Lung (tissue), 12 donors: ENCODE measurements around the gene SLC38A5. TPM values are rescaled to one million over a fixed set of nuclear protein-coding genes. Genes with fewer than 3 reads are reported as not detected.

ENCODE experiments used
- ATAC-seq: fragments of 200-7000 bp; cut with Tn5 transposase; one replicate; pipeline ENCODE4 v1.9.1; 2020; ENCODE audit warnings: moderate number of reproducible peaks; ENCODE audit not compliant: insufficient read depth, low FRiP score
- DNase-seq, 3 donors: peaks; one replicate each; pipeline ENCODE4 v3.0.0-alpha.2; 2013 to 2017
- H3K27ac ChIP-seq, 2 donors: one replicate each; pipeline ENCODE4 v1.5.1; 2013; ENCODE audit warnings: mild to moderate bottlenecking in 2 of 2, moderate library complexity in 2 of 2, control low read depth in 1 of 2, inconsistent platforms in 1 of 2, low read depth in 1 of 2, low read length in 1 of 2
- H3K27me3 ChIP-seq, 3 donors: one replicate each; pipeline ENCODE4 v1.5.1; 2013; ENCODE audit warnings: low read length in 2 of 3; ENCODE audit not compliant: control insufficient read depth in 3 of 3, insufficient read depth in 3 of 3
- H3K36me3 ChIP-seq, 4 donors: one replicate each; pipeline ENCODE4 v1.5.1; 2013; ENCODE audit warnings: low read length in 4 of 4, mild to moderate bottlenecking in 1 of 4, moderate library complexity in 1 of 4; ENCODE audit not compliant: control insufficient read depth in 4 of 4, insufficient read depth in 4 of 4
- H3K4me1 ChIP-seq, 5 donors: one replicate each; pipeline ENCODE4 v1.5.1; 2013; ENCODE audit warnings: low read length in 5 of 5, mild to moderate bottlenecking in 2 of 5, moderate library complexity in 1 of 5; ENCODE audit not compliant: control insufficient read depth in 5 of 5, insufficient read depth in 5 of 5
- H3K4me3 ChIP-seq: one replicate; pipeline ENCODE4 v1.5.1; 2013; ENCODE audit warnings: mild to moderate bottlenecking, control low read depth, moderate library complexity
- H3K9ac ChIP-seq, 2 donors: one replicate each; pipeline ENCODE4 v1.5.1; 2013; ENCODE audit warnings: low read length in 2 of 2, control low read depth in 1 of 2; ENCODE audit not compliant: insufficient read depth in 1 of 2
- H3K9me3 ChIP-seq, 4 donors: one replicate each; pipeline ENCODE4 v1.5.1; 2013; ENCODE audit warnings: low read length in 3 of 4, mild to moderate bottlenecking in 1 of 4, moderate library complexity in 1 of 4; ENCODE audit not compliant: control insufficient read depth in 4 of 4, insufficient read depth in 3 of 4
- CTCF ChIP-seq: IDR thresholded peaks from 2 replicates; pipeline ENCODE4 v1.5.1; 2012; ENCODE audit warnings: mild to moderate bottlenecking; ENCODE audit errors: control extremely low read depth, extremely low read depth
- WGBS, 2 donors: extraction: QIAGEN DNeasy Blood & Tissue Kit; methylation state at CpG; one replicate each; pipeline ENCODE4 v1.1.7; 2013; 5-methylcytosine and 5-hydroxymethylcytosine counted together
- polyA plus RNA-seq, 2 donors: library from polyadenylated mRNA; stranded (reverse); fragments of 200-250 nt; gene quantifications; one replicate each; pipeline ENCODE4 v1.2.1, GENCODE V29; 2013
- total RNA-seq, 2 donors: library from RNA; depleted of rRNA in 1 of 2; stranded (reverse); fragments of >200 nt in 1 of 2; gene quantifications; one replicate each; pipeline ENCODE4 v1.2.1, GENCODE V29; 2014 to 2021
- donor health status: control.
- donor health status: control.
- donor health status: Bipolar disorder and iron deficiency.
- donor health status: healthy.
- donor health status: DM: yes; HTN: yes; CAD: no.

Gene SLC38A5
- total and polyA plus RNA-seq, 4 donors, result 15.2 to 80.9 (median 48.0) TPM

GRCh38 chrX:48497871-48498270 is 27.8 kb upstream of the SLC38A5 start:
- Histone ChIP-seq H3K27me3 (peaks cover 0 to 3% (median 0%) of the 10 kb centered on the region in 3 donors), H3K36me3 (no peaks in the 10 kb centered on the region), H3K4me3 (no peak overlapping the region), H3K27ac (no peak overlapping the region), H3K4me1 (no peaks in the 10 kb centered on the region), H3K9ac (no peak overlapping the region), H3K9me3 (peaks cover 0 to 9% (median 1%) of the 10 kb centered on the region in 4 donors)
- 74 to 87% methylated on average over 5 of the region's 5 CpGs for WGBS, 2 donors
- no peak for DNase-seq
- no peak for TF ChIP-seq CTCF
- ATAC-seq, result no peak

- DNase-seq, result no peak
- ATAC-seq, result no peak
- 74 to 94% methylated on average over 4 of the region's 4 CpGs for WGBS, 2 donors
- peaks cover 0 to 3% (median 0%) of the 10 kb centered on the region in 3 donors for H3K27me3 ChIP-seq
- peaks cover 0 to 9% (median 1%) of the 10 kb centered on the region in 4 donors for H3K9me3 ChIP-seq
- TF ChIP-seq CTCF, result no peak
- H3K36me3 ChIP-seq, result no peaks in the 10 kb centered on the region
- H3K9ac ChIP-seq, result no peak overlapping the region
- H3K4me3 ChIP-seq, result no peak overlapping the region
- no peaks in the 10 kb centered on the region for H3K4me1 ChIP-seq
- H3K27ac ChIP-seq, result no peak overlapping the region
Measured at GRCh38 chrX:48496660-48497059, 26.6 kb upstream of the SLC38A5 start.

GRCh38 chrX:48493890-48494364 is 23.9 kb upstream of the SLC38A5 start:
- ATAC-seq, result no peak
- TF ChIP-seq CTCF, result no peak
- DNase-seq, result peak; percentile 30 to 46 (median 42)

GRCh38 chrX:48492293-48492910 is 22.3 kb upstream of the SLC38A5 start:
- H3K4me1 ChIP-seq, result no peaks in the 10 kb centered on the region
- ATAC-seq (no peak), DNase-seq (no peak)
- no peak overlapping the region for H3K9ac ChIP-seq
- H3K4me3 ChIP-seq, result no peak overlapping the region
- no peak overlapping the region for H3K27ac ChIP-seq
- H3K36me3 ChIP-seq, result no peaks in the 10 kb centered on the region
- peaks cover 0 to 12% (median 0%) of the 10 kb centered on the region in 4 donors for H3K9me3 ChIP-seq
- peaks cover 0 to 3% (median 0%) of the 10 kb centered on the region in 3 donors for H3K27me3 ChIP-seq
- TF ChIP-seq CTCF, result no peak
- 62 to 75% methylated on average over 6 to 7 of the region's 7 CpGs for WGBS, 2 donors

More at GRCh38 chrX:48493890-48494364, 23.9 kb upstream of the SLC38A5 start:
- 32 to 45% methylated on average over 10 of the region's 10 CpGs for WGBS, 2 donors
- Histone ChIP-seq H3K9ac (no peak overlapping the region), H3K9me3 (peaks cover 0 to 9% (median 0%) of the 10 kb centered on the region in 4 donors), H3K36me3 (no peaks in the 10 kb centered on the region), H3K27me3 (peaks cover 0 to 3% (median 0%) of the 10 kb centered on the region in 3 donors), H3K27ac (no peak overlapping the region), H3K4me3 (no peak overlapping the region), H3K4me1 (no peaks in the 10 kb centered on the region)
